IPS DF 19.7 (cell line): Measurements from ENCODE around the gene TTPAL.
A peak's percentile ranks its signal among the peaks of the same experiment; 100 is the strongest.

Source experiments
- DNase-seq: peaks from one replicate; pipeline ENCODE4 v3.0.0-alpha.2; 2013; ENCODE audit warnings: low read depth, low spot score

The TTPAL gene

GRCh38 chr20:44475694-44476560 lies at the start of gene TTPAL:
TSS of gene TTPAL (plus strand) at chr20:44475874. CDS start at chr20:44480000, 4,126 bp downstream.
- peak; percentile 50 for DNase-seq

- DNase-seq, result no peak
Measured at GRCh38 chr20:44425923-44426322, 49.8 kb upstream of the TTPAL start.

- DNase-seq, result no peak
Measured at GRCh38 chr20:44426879-44427790, 48.5 kb upstream of the TTPAL start.

- DNase-seq, result no peak
Measured at GRCh38 chr20:44427804-44428173, 47.9 kb upstream of the TTPAL start.

GRCh38 chr20:44428174-44429016 lies 47.3 kb upstream of the TTPAL start:
- DNase-seq, result no peak

- DNase-seq, result no peak
Measured at GRCh38 chr20:44429017-44429339, 46.7 kb upstream of the TTPAL start.

GRCh38 chr20:44429419-44430269 lies 46.0 kb upstream of the TTPAL start:
- DNase-seq, result no peak

GRCh38 chr20:44430270-44431065 lies 45.2 kb upstream of the TTPAL start:
- DNase-seq, result no peak

- no peak for DNase-seq
Measured at GRCh38 chr20:44431118-44431501, 44.6 kb upstream of the TTPAL start.

- no peak for DNase-seq
Measured at GRCh38 chr20:44431502-44432234, 44.0 kb upstream of the TTPAL start.

- no peak for DNase-seq
Measured at GRCh38 chr20:44432618-44433577, 42.8 kb upstream of the TTPAL start.

GRCh38 chr20:44433751-44434538 lies 41.7 kb upstream of the TTPAL start:
- DNase-seq, result no peak

GRCh38 chr20:44435630-44436335 lies 39.9 kb upstream of the TTPAL start:
- DNase-seq, result no peak

GRCh38 chr20:44436393-44436792 lies 39.3 kb upstream of the TTPAL start:
- no peak for DNase-seq

GRCh38 chr20:44437497-44437896 lies 38.2 kb upstream of the TTPAL start:
- DNase-seq, result no peak

GRCh38 chr20:44438782-44439181 lies 36.9 kb upstream of the TTPAL start:
- DNase-seq, result no peak

GRCh38 chr20:44439318-44439717 lies 36.4 kb upstream of the TTPAL start:
- DNase-seq, result no peak
